Measurements from ENCODE around the gene SLCO6A1.

SLCO6A1 gene

GRCh38 chr5:102368392-102368791, 130.4 kb downstream of the SLCO6A1 start:
- Histone ChIP-seq H3K4me3 (ENCODE audit: low read depth in 1 of 2, low read length in 1 of 2) (no peak overlapping the region), H3K4me1 (ENCODE audit: control insufficient read depth in 1 of 2, insufficient read depth in 1 of 2, low read depth in 1 of 2, low read length in 1 of 2) (no peaks in the 10 kb centered on the region), H3K9me3 (no peaks in the 10 kb centered on the region), H3K27ac (no peak overlapping the region), H3K27me3 (no peaks in the 10 kb centered on the region), H3K36me3 (no peaks in the 10 kb centered on the region)
- no peak for TF ChIP-seq CTCF (IDR thresholded peaks at IDR 0.05)

GRCh38 chr5:102341681-102342288, 157.0 kb downstream of the SLCO6A1 start:
- H3K36me3 ChIP-seq, result no peaks in the 10 kb centered on the region
- H3K27ac ChIP-seq, result no peak overlapping the region
- H3K27me3 ChIP-seq, result no peaks in the 10 kb centered on the region
- TF ChIP-seq CTCF (IDR thresholded peaks at IDR 0.05), result no peak
- H3K4me3 ChIP-seq (ENCODE audit: low read depth in 1 of 2, low read length in 1 of 2), result no peak overlapping the region
- H3K9me3 ChIP-seq, result no peaks in the 10 kb centered on the region
- no peaks in the 10 kb centered on the region for H3K4me1 ChIP-seq (ENCODE audit: control insufficient read depth in 1 of 2, insufficient read depth in 1 of 2, low read depth in 1 of 2, low read length in 1 of 2)

GRCh38 chr5:102324714-102325113, 174.1 kb downstream of the SLCO6A1 start:
- Histone ChIP-seq H3K36me3 (no peaks in the 10 kb centered on the region), H3K27ac (no peak overlapping the region), H3K9me3 (no peaks in the 10 kb centered on the region), H3K4me1 (ENCODE audit: control insufficient read depth in 1 of 2, insufficient read depth in 1 of 2, low read depth in 1 of 2, low read length in 1 of 2) (peaks cover 2 to 10% of the 10 kb centered on the region in 2 experiments), H3K4me3 (ENCODE audit: low read depth in 1 of 2, low read length in 1 of 2) (no peak overlapping the region), H3K27me3 (no peaks in the 10 kb centered on the region)
- no peak for TF ChIP-seq CTCF (IDR thresholded peaks at IDR 0.05)

Data from neutrophil (primary cell).